ENCODE data around the gene PLP2.
A peak's percentile ranks its signal among the peaks of the same experiment; 100 is the strongest.
"Not testable (repeated sequence)": the region's sequence is repeated elsewhere in the genome, so short reads cannot be mapped to it uniquely, and the experiment has no call there.

The PLP2 gene, protein sequence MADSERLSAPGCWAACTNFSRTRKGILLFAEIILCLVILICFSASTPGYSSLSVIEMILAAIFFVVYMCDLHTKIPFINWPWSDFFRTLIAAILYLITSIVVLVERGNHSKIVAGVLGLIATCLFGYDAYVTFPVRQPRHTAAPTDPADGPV

DNA sequence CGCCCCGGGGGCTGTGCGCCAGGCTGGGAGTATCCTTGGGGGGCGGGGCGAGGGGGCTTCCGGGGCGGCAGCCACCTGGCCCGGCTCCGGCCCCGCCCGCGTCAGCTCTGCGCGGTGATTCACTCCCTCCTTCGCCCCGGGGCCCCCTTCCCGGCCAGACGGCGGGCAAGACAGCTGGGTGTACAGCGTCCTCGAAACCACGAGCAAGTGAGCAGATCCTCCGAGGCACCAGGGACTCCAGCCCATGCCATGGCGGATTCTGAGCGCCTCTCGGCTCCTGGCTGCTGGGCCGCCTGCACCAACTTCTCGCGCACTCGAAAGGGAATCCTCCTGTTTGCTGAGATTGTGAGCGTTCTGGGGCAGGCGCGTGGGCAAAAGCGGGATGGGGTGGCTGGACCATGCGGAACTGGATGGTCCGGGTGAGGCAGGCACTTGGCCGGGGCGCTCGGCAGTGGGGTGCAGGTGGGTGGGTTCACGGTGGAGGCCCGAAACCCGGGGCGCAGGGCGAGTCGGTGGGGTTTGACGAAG is at the start of gene PLP2:
Gene PLP2 (plus strand): TSS at position 147 of the 528 bp plus-strand sequence. CDS start 103 bp downstream, at position 250.
- peak; percentile 62 for DNase-seq (ENCODE audit: low spot score)

DNA sequence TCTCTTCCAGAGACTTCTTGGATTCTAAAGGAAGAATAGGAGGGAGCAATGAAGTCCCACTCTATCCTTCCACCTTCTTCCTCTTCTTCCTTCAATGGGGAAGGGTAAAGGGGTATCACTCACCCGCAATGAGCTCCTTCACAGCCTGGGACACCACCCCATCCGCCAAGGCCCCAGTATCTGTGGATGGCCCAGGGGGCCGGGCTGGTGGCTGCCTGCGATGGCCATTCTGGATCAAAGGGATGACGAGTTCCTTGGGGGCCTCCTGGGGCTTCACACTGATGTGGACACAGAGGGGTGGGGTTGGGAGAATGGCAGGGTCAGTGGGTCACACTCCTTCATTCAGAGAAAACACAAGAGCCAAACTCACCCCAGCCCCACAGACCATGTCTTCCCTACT is 49.2 kb upstream of the PLP2 start:
- no peak for DNase-seq (ENCODE audit: low spot score)

DNA sequence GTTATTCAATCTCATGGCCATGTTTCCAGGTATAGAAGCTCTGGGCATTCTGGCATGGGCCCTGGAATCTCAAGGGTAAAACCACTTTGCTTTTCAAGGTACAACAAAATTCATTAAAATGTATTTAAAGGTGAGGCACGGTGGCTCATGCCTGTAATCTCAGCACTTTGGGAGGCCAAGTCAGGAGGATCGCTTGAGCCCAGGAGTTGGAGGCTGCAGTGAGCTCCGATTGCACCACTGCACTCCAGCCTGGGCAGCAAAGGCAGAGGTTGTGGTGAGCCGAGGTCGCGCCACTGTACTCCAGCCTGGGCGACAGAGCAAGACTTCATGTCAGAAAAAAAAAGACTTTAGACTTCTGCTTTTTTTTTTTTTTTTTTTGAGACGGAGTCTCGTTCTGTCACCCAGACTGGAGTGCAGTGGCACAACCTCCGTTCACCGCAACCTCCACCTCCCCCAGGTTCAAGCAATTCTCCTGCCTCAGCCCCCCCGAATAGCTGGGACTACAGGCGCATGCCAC is 43.9 kb upstream of the PLP2 start:
- DNase-seq (ENCODE audit: low spot score): not testable (repeated sequence)

DNA sequence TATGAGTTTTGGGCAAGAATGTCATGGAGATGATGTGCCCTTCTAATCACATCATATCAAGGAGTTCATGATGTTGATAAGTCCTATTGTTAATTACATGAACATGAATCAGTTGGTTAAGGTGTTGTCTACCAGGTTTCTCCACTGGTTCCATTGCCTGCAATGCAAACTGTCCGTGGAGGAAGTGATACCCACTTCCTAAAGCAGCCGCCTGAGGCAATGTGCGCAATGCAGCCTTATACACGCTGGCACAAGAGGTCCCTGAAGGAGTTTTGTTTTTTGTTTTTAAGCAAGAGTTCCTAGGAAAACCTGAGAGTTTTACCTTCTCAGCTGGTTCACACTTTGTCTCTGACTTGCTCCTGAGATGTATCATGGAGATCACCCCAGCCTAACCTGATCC is 42.3 kb upstream of the PLP2 start:
- no peak for DNase-seq (ENCODE audit: low spot score)

DNA sequence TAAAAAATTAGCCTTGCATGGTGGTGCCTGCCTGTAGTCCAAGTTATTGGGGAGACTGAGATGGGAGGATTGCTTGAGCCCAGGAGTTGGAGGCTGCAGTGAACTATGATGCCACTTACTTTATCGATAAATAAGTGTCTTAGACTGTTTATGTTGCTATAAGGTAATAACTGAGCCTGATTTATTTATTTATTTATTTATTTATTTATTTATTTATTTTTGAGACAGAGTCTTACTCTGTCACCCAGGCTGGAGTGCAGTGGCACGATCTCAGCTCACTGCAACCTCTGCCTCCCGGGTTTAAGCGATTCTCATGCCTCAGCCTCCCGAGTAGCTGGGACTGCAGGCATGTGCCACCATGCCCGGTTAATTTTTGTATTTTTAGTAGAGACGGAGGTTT is 39.4 kb upstream of the PLP2 start:
- DNase-seq (ENCODE audit: low spot score): not testable (repeated sequence)

DNA sequence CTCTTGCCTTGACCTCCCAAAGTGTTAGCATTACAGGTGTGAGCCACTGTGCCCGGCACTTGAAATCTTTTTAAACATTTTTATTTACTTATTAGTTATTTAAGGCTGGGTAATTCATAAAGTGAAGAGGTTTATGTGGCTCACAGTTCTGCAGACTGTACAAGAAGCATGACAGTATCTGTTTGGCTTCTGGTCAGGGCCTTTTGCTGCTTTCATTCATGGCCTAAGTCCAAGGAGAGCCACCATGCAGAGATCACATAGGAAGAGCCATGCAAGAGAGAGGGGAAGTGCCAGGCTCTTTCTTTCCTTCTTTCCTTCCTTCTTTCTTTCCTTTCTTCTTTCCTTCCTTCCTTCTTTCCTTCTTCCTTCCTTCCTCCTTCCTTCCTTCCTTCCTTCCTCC is 37.9 kb upstream of the PLP2 start:
- no peak for DNase-seq (ENCODE audit: low spot score)

DNA sequence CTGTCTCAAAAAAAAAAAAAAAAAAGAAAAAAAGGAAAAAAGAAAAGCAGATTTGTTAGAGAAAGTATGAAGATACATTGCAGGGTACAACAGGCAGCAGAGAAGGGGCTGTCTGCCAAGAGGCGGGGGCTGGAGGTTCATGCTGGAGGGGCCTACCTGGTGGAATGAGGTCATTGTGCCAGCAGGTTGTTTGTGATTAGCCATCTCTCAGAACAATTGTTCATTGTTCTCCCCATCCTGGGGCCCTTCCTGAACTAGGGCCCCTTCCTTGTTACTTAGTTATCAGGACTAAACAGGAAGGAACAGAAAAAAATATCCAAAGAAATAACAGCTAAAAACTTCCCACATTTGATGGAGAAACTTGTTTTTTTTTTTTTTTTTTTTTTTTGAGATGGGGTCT is 34.2 kb upstream of the PLP2 start:
- DNase-seq (ENCODE audit: low spot score): no peak

DNA sequence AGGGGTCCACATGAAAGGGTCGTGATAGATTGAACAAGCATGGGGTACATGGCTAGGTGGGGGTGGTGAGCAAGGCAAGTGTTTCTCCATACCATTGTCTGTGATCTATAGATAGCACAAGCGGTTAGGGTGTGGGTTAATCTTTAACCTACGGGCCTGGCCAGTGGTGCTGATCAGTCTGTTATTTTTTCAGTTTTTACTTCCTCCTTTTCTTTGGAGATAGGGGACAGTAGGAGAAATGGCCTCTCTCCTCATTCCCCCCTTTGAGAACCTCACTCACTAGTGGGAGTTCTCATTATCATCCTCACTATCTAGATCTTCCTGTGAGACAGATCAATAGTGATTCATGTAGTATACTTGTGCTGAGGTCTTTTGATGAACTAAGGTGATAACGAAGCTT is 32.0 kb upstream of the PLP2 start:
- no peak for DNase-seq (ENCODE audit: low spot score)

DNA sequence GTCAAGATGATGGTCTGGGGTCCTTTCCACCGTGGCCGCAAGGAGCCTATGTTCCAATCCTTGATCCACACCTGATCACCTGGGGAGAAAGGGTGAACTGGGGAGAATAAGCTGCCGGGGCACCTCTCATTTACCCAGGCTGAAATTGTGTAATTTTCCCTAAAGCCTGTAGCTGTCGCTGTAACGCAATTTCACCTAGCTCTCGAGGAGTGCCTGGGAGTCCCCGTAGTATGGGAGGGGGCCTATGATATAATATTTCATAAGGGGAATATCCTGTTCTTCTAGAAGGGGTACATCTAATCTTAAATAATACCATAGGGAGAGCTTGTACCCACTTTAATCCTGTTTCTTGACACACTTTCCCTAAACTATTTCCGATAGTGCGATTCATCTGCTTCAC is 29.4 kb upstream of the PLP2 start:
- DNase-seq (ENCODE audit: low spot score): not testable (repeated sequence)

DNA sequence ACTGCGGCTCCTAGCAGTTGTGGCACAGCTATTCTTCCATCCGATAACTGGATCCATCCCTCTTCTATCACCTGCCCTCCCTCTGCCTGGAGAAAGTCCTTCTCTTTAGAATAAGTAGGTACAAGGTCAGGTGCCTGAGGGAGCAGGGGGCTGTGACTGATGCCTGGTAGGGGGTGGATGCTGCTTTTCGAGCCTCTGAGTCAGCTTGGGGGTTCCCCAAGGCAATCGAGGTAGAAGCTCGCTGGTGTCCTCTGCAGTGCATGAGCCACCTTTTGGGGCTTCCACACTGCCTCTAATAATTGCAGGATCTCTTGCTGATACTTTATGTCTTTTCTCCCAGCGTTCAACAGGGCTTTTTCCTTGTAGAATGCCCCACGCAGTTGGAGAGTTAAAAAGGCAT is 28.5 kb upstream of the PLP2 start:
- DNase-seq (ENCODE audit: low spot score): not testable (repeated sequence)

DNA sequence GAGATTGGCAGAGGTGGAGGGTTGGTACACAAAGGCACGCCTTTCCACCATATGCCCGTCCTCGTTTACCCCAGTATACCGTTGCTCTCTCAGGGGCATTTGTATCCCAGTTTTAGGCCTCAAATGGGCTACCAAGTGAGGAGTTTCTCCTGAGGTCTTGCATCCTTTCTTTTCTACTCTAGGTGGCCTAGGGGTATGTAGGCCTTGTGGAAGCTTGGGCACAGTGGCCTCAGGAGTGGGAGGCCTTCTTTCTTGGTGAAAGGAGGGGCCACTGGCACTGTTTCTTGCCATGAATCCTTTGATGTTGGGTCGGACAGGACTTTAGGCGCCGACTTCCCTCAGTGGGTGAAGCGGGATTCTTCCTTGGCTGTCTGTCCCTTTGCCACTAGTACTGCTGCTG is 24.4 kb upstream of the PLP2 start:
- DNase-seq (ENCODE audit: low spot score): no peak

DNA sequence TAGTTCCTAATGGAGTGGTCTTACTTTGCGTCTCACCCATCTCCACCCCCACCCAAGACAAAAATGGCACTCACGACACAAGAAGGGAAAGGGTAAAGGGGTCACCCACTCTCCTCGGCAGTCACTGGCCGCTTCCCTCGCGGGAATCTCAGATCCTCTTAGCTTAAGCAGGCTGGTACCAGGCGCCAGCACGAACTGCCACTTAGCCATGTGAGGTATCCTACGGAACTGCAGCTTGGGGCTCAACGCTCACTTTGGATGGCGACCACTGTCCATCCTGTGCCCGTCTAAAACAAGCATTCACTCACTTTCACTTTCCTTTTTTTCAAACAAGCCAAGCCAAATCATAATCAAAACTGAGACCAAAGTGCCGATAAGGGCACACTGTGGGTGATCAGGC is 23.8 kb upstream of the PLP2 start:
- no peak for DNase-seq (ENCODE audit: low spot score)

DNA sequence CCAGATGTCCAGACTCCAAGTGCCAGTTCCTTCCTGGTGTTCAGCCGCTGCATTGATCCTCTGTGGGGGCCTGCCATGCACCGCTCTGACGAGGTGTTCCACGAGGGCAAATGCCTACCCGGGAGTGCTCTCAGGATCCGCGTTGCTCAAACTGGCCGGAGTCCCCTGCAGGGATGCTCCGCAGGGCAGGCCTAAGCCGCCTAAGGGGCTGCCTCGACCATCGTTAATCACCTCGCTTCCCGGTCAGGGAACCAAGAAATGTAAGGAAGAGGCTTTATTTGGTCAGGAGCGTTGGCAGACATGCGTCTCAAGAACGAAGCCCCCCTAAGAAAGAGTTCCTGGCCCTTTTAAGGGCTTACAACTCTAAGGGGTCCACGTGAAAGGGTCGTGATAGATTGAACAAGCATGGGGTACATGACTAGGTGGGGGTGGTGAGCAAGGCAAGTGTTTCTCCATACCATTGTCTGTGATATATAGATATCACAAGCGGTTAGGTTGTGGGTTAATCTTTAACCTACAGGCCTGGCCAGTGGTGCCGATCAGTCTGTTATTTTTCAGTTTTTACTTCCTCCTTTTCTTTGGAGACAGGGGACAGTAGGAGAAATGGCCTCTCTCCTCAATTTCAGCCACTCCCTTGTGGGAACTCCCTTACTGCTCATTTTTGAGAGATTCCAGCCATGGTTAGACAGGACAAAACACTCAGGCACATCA is 23.2 kb upstream of the PLP2 start:
- not testable (repeated sequence) for DNase-seq (ENCODE audit: low spot score)

DNA sequence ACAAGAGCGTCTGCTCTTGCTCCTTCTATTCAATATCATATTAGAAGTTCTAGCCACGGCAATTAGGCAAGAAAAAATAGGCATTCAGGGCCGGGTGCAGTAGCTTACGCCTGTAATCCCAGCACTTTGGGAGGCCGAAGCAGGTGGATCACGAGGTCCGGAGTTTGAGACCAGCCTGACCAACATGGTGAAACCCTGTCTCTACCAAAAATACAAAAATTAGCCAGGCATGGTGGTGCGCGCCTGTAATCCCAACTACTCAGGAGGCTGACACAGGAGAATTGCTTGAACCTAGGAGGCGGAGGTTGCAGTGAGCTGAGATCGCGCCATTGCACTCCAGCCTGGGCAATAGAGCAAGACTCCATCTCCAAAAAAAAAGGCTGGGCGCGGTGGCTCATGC is 22.4 kb upstream of the PLP2 start:
- not testable (repeated sequence) for DNase-seq (ENCODE audit: low spot score)

DNA sequence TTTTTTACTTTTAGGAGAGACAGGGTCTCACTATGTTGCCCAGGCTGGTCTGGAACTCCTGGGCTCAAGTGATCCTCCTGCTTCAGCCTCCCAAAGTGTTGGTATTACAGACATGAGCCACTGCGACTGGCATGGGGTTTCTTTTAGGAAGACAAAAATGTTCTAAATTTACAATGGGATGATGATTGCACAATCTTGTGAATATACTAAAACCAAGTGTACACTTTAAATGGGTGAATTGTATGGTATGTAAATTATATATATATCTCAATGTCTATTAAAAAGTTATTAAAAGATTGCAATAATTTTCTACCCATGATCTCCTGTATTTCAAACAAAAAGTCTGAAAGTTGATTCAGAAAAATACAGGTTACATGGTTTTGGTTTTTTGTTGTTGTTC is 18.2 kb upstream of the PLP2 start:
- DNase-seq (ENCODE audit: low spot score): no peak

DNA sequence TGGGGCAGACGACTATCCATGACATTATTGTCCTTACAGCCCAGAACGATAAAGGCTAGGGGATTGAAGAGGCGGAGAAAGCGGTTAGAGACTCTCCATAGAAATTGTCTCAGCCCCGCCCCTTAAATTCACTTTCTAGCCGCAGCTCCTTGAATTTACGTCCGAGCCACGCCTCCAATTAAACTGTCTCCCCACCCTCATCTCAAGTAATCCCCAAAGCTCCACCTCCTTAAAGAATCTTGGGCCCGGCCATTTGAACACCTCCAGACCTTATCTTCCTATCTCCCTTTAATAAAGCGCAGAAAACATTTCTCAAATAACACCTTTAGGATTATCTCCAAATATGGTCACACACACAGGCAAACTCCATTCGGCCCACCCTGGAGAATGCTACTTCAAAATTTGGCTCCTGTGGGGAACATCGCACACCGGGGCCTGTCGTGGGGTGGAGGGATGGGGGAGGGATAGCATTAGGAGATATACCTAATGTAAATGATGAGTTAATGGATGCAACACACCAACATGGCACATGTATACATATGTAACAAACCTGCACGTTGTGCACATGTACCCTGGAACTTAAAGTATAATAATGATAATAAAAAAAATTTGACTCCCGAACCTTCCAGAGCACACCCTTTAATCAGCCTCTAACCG is 16.3 kb upstream of the PLP2 start:
- peak; percentile 50 for DNase-seq (ENCODE audit: low spot score)

DNA sequence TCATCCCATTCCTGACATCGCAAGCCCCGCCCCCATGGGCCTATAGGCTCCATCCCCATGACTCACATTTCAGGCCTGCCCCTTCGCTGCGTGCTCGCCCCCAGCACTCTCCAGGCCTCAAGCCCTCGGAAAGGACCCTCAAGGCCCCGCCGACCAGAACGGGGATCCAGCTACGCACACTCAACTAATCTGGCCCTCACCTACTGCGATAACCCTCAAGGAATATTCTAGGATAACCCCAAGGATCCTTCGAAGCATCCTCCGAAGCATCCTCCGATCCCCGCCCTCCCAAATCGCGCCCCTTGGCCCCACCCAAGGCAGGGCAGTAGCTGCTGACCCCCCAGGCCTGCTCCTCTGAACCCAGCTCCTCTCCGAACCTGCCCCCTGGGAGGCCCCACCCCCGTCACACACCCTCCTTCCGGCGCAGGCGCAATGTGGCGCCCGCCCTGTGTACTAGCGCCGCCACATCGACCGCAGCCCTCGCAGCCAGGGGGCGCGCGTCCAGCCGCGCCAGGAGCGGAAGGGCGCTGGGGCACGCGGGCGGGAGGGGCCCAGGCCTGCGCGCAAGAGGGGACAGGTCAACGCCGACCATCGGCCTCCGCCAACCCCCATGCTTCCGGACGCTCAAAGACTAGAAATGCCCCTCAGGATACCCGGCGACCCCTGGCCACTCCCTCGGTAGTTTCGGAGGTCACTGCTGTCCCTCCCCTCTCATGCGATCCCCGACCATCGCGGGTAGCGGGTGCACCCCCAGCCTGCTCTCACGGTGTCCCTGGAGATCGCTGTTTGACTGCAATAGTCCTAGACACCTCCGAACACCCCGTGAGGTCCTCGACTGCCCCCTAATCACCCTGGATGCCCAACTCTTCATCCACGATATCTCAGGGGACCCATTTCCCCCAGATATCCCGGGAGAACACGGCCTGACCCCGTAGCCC is 15.5 kb upstream of the PLP2 start:
- peak; percentile 91 for DNase-seq (ENCODE audit: low spot score)

DNA sequence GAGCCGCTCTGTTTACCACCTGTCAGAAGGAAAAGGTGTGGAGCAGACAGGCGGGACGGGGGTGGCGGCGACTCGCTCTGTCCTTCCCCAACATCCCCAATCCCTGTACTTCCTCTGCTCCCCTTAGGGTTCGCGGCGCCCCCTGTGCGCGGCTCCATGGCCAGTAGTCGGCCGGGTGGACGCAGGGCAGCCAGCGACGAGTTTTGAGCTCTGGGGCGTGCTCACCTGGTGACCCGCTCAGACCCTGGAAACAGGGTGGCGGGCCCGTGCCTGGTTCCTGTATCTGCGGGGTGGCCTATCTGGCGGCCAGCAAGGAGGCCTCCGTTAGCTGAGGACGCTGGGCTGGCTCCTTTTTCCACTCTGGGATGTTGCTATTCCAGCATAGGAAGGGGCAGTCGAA is 14.5 kb upstream of the PLP2 start:
- no peak for DNase-seq (ENCODE audit: low spot score)

DNA sequence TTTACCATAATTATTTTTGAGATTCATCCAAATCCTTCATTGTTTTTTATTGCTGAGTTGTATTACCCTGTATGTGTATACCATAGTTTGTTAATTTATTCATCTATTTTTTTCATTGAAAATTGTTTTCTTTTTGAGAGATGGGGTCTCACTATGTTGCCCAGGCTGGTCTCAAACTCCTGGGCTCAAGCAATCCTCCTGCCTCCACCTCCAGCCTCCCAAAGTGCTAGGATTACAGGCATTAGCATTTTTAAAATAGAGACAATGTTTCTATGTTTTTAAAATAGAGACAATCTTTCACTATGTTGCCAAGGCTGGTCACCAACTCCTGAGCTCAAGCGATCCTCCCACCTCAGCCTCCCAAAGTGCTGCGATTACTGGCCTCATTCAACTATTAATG is 10.8 kb upstream of the PLP2 start:
- no peak for DNase-seq (ENCODE audit: low spot score)

DNA sequence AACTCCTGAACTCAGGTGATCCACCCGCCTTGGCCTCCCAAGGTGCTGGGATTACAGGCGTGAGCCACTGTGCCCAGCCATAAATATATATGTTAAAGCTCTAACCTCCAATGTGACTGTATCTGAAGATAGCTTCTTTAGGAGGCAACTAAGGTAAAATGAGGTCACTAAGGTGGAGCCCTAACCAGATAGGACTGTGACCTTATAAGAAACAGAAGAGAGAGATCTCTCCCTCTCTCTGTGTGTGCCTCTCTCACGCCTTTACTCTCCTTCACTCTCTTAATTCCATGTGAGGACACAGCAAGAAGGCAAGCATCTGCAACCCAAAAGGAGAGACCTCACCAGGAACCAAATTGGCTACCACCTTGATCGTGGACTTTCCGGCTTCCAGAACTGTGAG is 10.1 kb upstream of the PLP2 start:
- no peak for DNase-seq (ENCODE audit: low spot score)

DNA sequence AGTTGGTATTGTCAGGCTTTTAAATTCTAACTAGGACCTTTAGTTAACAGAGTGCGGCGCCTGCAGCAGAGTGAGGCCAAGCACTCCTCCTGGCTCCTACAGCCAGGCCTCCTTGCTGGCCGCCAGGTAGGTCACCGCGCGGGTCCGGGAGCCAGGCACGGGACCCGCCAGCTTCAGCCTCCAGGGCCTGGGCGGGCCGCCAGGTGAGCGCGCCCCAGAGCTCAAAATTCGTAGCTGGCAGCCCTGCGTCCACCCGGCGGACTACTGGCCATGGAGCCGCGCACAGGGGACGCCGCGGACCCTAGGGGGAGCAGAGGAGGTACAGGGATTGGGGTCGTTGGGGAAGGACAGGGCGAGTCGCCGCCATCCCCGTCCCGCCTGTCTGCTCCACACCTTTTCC is 9.1 kb upstream of the PLP2 start, which contains the start of gene MAGIX:
Gene MAGIX (plus strand): TSS at position 139 of the 400 bp plus-strand sequence. CDS start 132 bp downstream, at position 271.
- no peak for DNase-seq (ENCODE audit: low spot score)

All from AG08396 (cell line).